ENCODE results near the gene PBX1. TPM values are rescaled to one million over a fixed set of nuclear protein-coding genes. Genes with fewer than 3 reads are reported as not detected.

PBX1 gene
- total and polyA plus RNA-seq, 4 donors = 7.8 to 112 (median 33.5) TPM

GRCh38 chr1:164704954-164705353 is 146.0 kb downstream of the PBX1 start:
- Histone ChIP-seq H3K27ac (ENCODE audit: low read depth in 1 of 2, low read length in 1 of 2) (no peak overlapping the region), H3K36me3 (ENCODE audit: control insufficient read depth in 4 of 4, insufficient read depth in 4 of 4, low read length in 4 of 4) (no peaks in the 10 kb centered on the region), H3K4me1 (ENCODE audit: control insufficient read depth in 5 of 5, insufficient read depth in 5 of 5, low read length in 5 of 5) (peaks cover 0 to 31% (median 14%) of the 10 kb centered on the region in 5 donors), H3K27me3 (ENCODE audit: control insufficient read depth in 3 of 3, insufficient read depth in 3 of 3, low read length in 2 of 3) (no peaks in the 10 kb centered on the region), H3K4me3 (no peak overlapping the region), H3K9ac (ENCODE audit: insufficient read depth in 1 of 2, low read length in 2 of 2) (no peak overlapping the region), H3K9me3 (ENCODE audit: control insufficient read depth in 4 of 4, insufficient read depth in 3 of 4, low read length in 3 of 4) (peaks cover 0 to 3% (median 0%) of the 10 kb centered on the region in 4 donors)
- 76 to 78% methylated on average over 1 of the region's 1 CpG for WGBS, 2 donors
- ATAC-seq (ENCODE audit: insufficient read depth, low FRiP score) (no peak), DNase-seq (no peak)
- no peak for TF ChIP-seq CTCF (IDR thresholded peaks at IDR 0.05; ENCODE audit: control extremely low read depth, extremely low read depth)

- ATAC-seq (ENCODE audit: insufficient read depth, low FRiP score) = no peak
- no peak overlapping the region for H3K4me3 ChIP-seq
- TF ChIP-seq CTCF (IDR thresholded peaks at IDR 0.05; ENCODE audit: control extremely low read depth, extremely low read depth) = no peak
- H3K27me3 ChIP-seq (ENCODE audit: control insufficient read depth in 3 of 3, insufficient read depth in 3 of 3, low read length in 2 of 3) = no peaks in the 10 kb centered on the region
- H3K36me3 ChIP-seq (ENCODE audit: control insufficient read depth in 4 of 4, insufficient read depth in 4 of 4, low read length in 4 of 4) = no peaks in the 10 kb centered on the region
- peak overlapping the region in 1 of 2 donors; percentile 85 for H3K27ac ChIP-seq (ENCODE audit: low read depth in 1 of 2, low read length in 1 of 2)
- no peak for DNase-seq
- no peak overlapping the region for H3K9ac ChIP-seq (ENCODE audit: insufficient read depth in 1 of 2, low read length in 2 of 2)
- H3K4me1 ChIP-seq (ENCODE audit: control insufficient read depth in 5 of 5, insufficient read depth in 5 of 5, low read length in 5 of 5) = peaks cover under 1 to 32% (median 17%) of the 10 kb centered on the region in 5 donors
- H3K9me3 ChIP-seq (ENCODE audit: control insufficient read depth in 4 of 4, insufficient read depth in 3 of 4, low read length in 3 of 4) = peaks cover 0 to 3% (median 0%) of the 10 kb centered on the region in 4 donors
These were observed 147.6 kb downstream of the PBX1 start for GRCh38 chr1:164706606-164706987.

GRCh38 chr1:164707868-164708331 is 148.9 kb downstream of the PBX1 start:
- Histone ChIP-seq H3K9me3 (ENCODE audit: control insufficient read depth in 4 of 4, insufficient read depth in 3 of 4, low read length in 3 of 4) (peaks cover 0 to 3% (median 0%) of the 10 kb centered on the region in 4 donors), H3K4me1 (ENCODE audit: control insufficient read depth in 5 of 5, insufficient read depth in 5 of 5, low read length in 5 of 5) (peaks cover 14 to 45% (median 22%) of the 10 kb centered on the region in 5 donors), H3K27ac (ENCODE audit: low read depth in 1 of 2, low read length in 1 of 2) (peak overlapping the region; percentile 60 to 85), H3K9ac (ENCODE audit: insufficient read depth in 1 of 2, low read length in 2 of 2) (no peak overlapping the region), H3K27me3 (ENCODE audit: control insufficient read depth in 3 of 3, insufficient read depth in 3 of 3, low read length in 2 of 3) (no peaks in the 10 kb centered on the region), H3K4me3 (no peak overlapping the region), H3K36me3 (ENCODE audit: control insufficient read depth in 4 of 4, insufficient read depth in 4 of 4, low read length in 4 of 4) (no peaks in the 10 kb centered on the region)
- 87 to 92% methylated on average over 8 of the region's 8 CpGs for WGBS, 2 donors
- no peak for DNase-seq
- no peak for ATAC-seq (ENCODE audit: insufficient read depth, low FRiP score)
- TF ChIP-seq CTCF (IDR thresholded peaks at IDR 0.05; ENCODE audit: control extremely low read depth, extremely low read depth) = no peak

- no peak overlapping the region for H3K27ac ChIP-seq (ENCODE audit: low read depth in 1 of 2, low read length in 1 of 2)
- H3K36me3 ChIP-seq (ENCODE audit: control insufficient read depth in 4 of 4, insufficient read depth in 4 of 4, low read length in 4 of 4) = no peaks in the 10 kb centered on the region
- H3K9me3 ChIP-seq (ENCODE audit: control insufficient read depth in 4 of 4, insufficient read depth in 3 of 4, low read length in 3 of 4) = peaks cover 0 to 3% (median 0%) of the 10 kb centered on the region in 4 donors
- H3K27me3 ChIP-seq (ENCODE audit: control insufficient read depth in 3 of 3, insufficient read depth in 3 of 3, low read length in 2 of 3) = no peaks in the 10 kb centered on the region
- no peak overlapping the region for H3K9ac ChIP-seq (ENCODE audit: insufficient read depth in 1 of 2, low read length in 2 of 2)
- no peak overlapping the region for H3K4me3 ChIP-seq
- no peak for ATAC-seq (ENCODE audit: insufficient read depth, low FRiP score)
- no peak for TF ChIP-seq CTCF (IDR thresholded peaks at IDR 0.05; ENCODE audit: control extremely low read depth, extremely low read depth)
- DNase-seq = no peak
- H3K4me1 ChIP-seq (ENCODE audit: control insufficient read depth in 5 of 5, insufficient read depth in 5 of 5, low read length in 5 of 5) = peaks cover 15 to 49% (median 24%) of the 10 kb centered on the region in 5 donors
- 92 to 95% methylated on average over 3 of the region's 3 CpGs for WGBS, 2 donors
These were observed 149.6 kb downstream of the PBX1 start for GRCh38 chr1:164708596-164708995.

All from lung (tissue), 12 donors.